GM21723 (cell line): ENCODE results near the gene SLC19A2.

Experiments used
- ATAC-seq: cut with Tn5 transposase; IDR thresholded peaks from one replicate; pipeline ENCODE4 v1.9.1; 2021; ENCODE audit warnings: mild to moderate bottlenecking, moderate library complexity; ENCODE audit not compliant: unreplicated experiment

Gene SLC19A2

GRCh38 chr1:169478094-169478672 lies 7.6 kb downstream of the SLC19A2 start:
- no peak for ATAC-seq

GRCh38 chr1:169475806-169476387 lies 9.8 kb downstream of the SLC19A2 start:
- ATAC-seq, result no peak

GRCh38 chr1:169474302-169474995 lies 11.3 kb downstream of the SLC19A2 start:
- no peak for ATAC-seq

GRCh38 chr1:169473347-169473746 lies 12.4 kb downstream of the SLC19A2 start:
- no peak for ATAC-seq

- no peak for ATAC-seq
Measured at GRCh38 chr1:169472738-169473137, 13.0 kb downstream of the SLC19A2 start.

- no peak for ATAC-seq
Measured at GRCh38 chr1:169468982-169469381, 16.8 kb downstream of the SLC19A2 start.

GRCh38 chr1:169466259-169467230 lies 19.2 kb downstream of the SLC19A2 start:
- no peak for ATAC-seq

- no peak for ATAC-seq
Measured at GRCh38 chr1:169465281-169465680, 20.5 kb downstream of the SLC19A2 start.

- ATAC-seq, result no peak
Measured at GRCh38 chr1:169462385-169462784, 23.4 kb downstream of the SLC19A2 start.

GRCh38 chr1:169461390-169462000 lies 24.2 kb downstream of the SLC19A2 start:
- ATAC-seq, result no peak

GRCh38 chr1:169460191-169460833 lies 25.4 kb downstream of the SLC19A2 start:
- ATAC-seq, result no peak

- ATAC-seq, result no peak
Measured at GRCh38 chr1:169457443-169457842, 28.3 kb downstream of the SLC19A2 start.

- no peak for ATAC-seq
Measured at GRCh38 chr1:169456029-169456428, 29.7 kb downstream of the SLC19A2 start.

- ATAC-seq, result no peak
Measured at GRCh38 chr1:169452921-169453320, 32.8 kb downstream of the SLC19A2 start.

- no peak for ATAC-seq
Measured at GRCh38 chr1:169451218-169451824, 34.4 kb downstream of the SLC19A2 start.

- ATAC-seq, result no peak
Measured at GRCh38 chr1:169443923-169444322, 41.8 kb downstream of the SLC19A2 start.

GRCh38 chr1:169427081-169427641 lies 58.6 kb downstream of the SLC19A2 start, which contains the start of gene CCDC181:
TSS of gene CCDC181 (minus strand) at chr1:169427474. CDS start at chr1:169424927, 2,547 bp downstream.
- ATAC-seq, result peak; percentile 85

- no peak for ATAC-seq
Measured at GRCh38 chr1:169426174-169426705, 59.5 kb downstream of the SLC19A2 start.

- no peak for ATAC-seq
Measured at GRCh38 chr1:169421309-169421708, 64.4 kb downstream of the SLC19A2 start.
